H1 (cell line): ENCODE results near the gene PNMA8C. TPM values are rescaled to one million over a fixed set of nuclear protein-coding genes. Genes with fewer than 3 reads are reported as not detected.

Source experiments
- CTCF ChIA-PET: fragments of 300-600 bp; sonication (Branson Sonifier 250); formaldehyde crosslinking; loops from one replicate; lab custom pipeline; 2021; ENCODE audit not compliant: partially characterized antibody; lab: Charles Lee
- POLR2A ChIA-PET: fragments of 300-600 bp; sonication (Branson Sonifier 250); formaldehyde crosslinking; loops from one replicate; lab custom pipeline; 2021; ENCODE audit warnings: inconsistent platforms; ENCODE audit not compliant: partially characterized antibody; lab: Charles Lee
- DNase-seq, 2 experiments: peaks; one replicate each; pipeline versions ENCODE4 v3.0.0 to v3.0.0-alpha.2; 2010 to 2022; ENCODE audit warnings: low spot score in 2 of 2, low read depth in 1 of 2, mixed read lengths in 1 of 2
- FAIRE-seq: peaks from 2 replicates; lab custom pipeline; 2011; peaks lifted over from hg19 to GRCh38; lab: Jason Lieb, UNC
- H2AFZ ChIP-seq: 2 replicates; pipeline ENCODE4 v1.8.1; 2012; ENCODE audit warnings: low read length, inconsistent platforms
- H2AK5ac ChIP-seq: 2 replicates; pipeline ENCODE4 v1.6.1; 2013; ENCODE audit warnings: low read depth, low read length
- H2BK120ac ChIP-seq: replicated peaks from 2 replicates; pipeline ENCODE3; 2013; ENCODE audit warnings: low read depth, low read length, inconsistent platforms
- H2BK12ac ChIP-seq: 2 replicates; pipeline ENCODE4 v1.6.1; 2013; ENCODE audit warnings: low read depth, low read length
- H2BK15ac ChIP-seq: 2 replicates; pipeline ENCODE4 v1.6.1; 2013; ENCODE audit warnings: low read length
- H2BK20ac ChIP-seq: 2 replicates; pipeline ENCODE4 v1.6.1; 2013; ENCODE audit warnings: low read length
- H2BK5ac ChIP-seq: 2 replicates; pipeline ENCODE4 v1.6.1; 2013; ENCODE audit warnings: low read depth, low read length
- H3K14ac ChIP-seq: 2 replicates; pipeline ENCODE4 v1.6.1; 2013; ENCODE audit warnings: inconsistent platforms; ENCODE audit not compliant: insufficient read length
- H3K18ac ChIP-seq: 2 replicates; pipeline ENCODE4 v1.6.1; 2013; ENCODE audit warnings: low read length; ENCODE audit errors: extremely low read depth
- H3K23ac ChIP-seq: 2 replicates; pipeline ENCODE4 v1.6.1; 2013; ENCODE audit warnings: inconsistent platforms; ENCODE audit not compliant: insufficient read length
- H3K23me2 ChIP-seq: 2 replicates; pipeline ENCODE4 v1.6.1; 2013; ENCODE audit warnings: low read depth, low read length
- H3K27ac ChIP-seq: 2 replicates; pipeline ENCODE4 v1.6.1; 2011; ENCODE audit warnings: low read depth, low read length, inconsistent platforms
- H3K27me3 ChIP-seq, 4 experiments: replicated peaks in 1 of 4; 1 replicate in 1 of 4; 2 replicates in 3 of 4; pipeline versions ENCODE4 v1.6.1 to v1.8.1; 2011 to 2013; ENCODE audit warnings: low read length in 3 of 4, mild to moderate bottlenecking in 3 of 4, inconsistent platforms in 2 of 4, mixed read lengths in 2 of 4, moderate library complexity in 1 of 4; ENCODE audit not compliant: control insufficient read depth in 3 of 4, insufficient read depth in 3 of 4; ENCODE audit errors: extremely low read depth in 1 of 4
- H3K36me3 ChIP-seq, 4 experiments: 2 replicates each; pipeline versions ENCODE4 v1.6.1 to v1.8.1; 2011 to 2013; ENCODE audit warnings: mild to moderate bottlenecking in 4 of 4, low read length in 3 of 4, moderate library complexity in 2 of 4, control low read depth in 1 of 4, inconsistent platforms in 1 of 4; ENCODE audit not compliant: insufficient read depth in 4 of 4, control insufficient read depth in 2 of 4
- H3K4ac ChIP-seq: replicated peaks from 2 replicates; pipeline ENCODE3; 2013; ENCODE audit warnings: low read length, low read depth, mixed read lengths, inconsistent platforms; ENCODE audit not compliant: insufficient read length
- H3K4me1 ChIP-seq, 4 experiments: replicated peaks in 1 of 4; 1 replicate in 1 of 4; 2 replicates in 3 of 4; pipeline versions ENCODE4 v1.6.1 to v1.8.1; 2011 to 2013; ENCODE audit warnings: low read length in 3 of 4, inconsistent platforms in 2 of 4, mixed read lengths in 1 of 4; ENCODE audit not compliant: insufficient read depth in 4 of 4, control insufficient read depth in 3 of 4
- H3K4me2 ChIP-seq, 2 experiments: 2 replicates each; pipeline versions ENCODE4 v1.6.1 to v1.8.1; 2011 to 2013; ENCODE audit warnings: low read depth in 2 of 2, low read length in 2 of 2, control low read depth in 1 of 2, inconsistent platforms in 1 of 2, mild to moderate bottlenecking in 1 of 2; ENCODE audit not compliant: insufficient read depth in 1 of 2
- H3K4me3 ChIP-seq, 4 experiments: fragments of 200-600, 300-600 bp in 1 of 4; sonication (generic), shearing (Covaris generic), sonication (Bioruptor Twin) in 1 of 4; 2 replicates each; pipeline versions ENCODE4 v1.5.1 to v1.8.1; 2011 to 2016; ENCODE audit warnings: low read length in 4 of 4, low read depth in 3 of 4, control low read depth in 2 of 4, inconsistent platforms in 2 of 4, mild to moderate bottlenecking in 2 of 4, mixed read lengths in 1 of 4, moderate library complexity in 1 of 4; ENCODE audit not compliant: insufficient read depth in 2 of 4; ENCODE audit errors: extremely low read depth in 1 of 4
- H3K56ac ChIP-seq: replicated peaks from 2 replicates; pipeline ENCODE3; 2013; ENCODE audit warnings: low read depth, mild to moderate bottlenecking, mixed read lengths, low read length, inconsistent platforms; ENCODE audit not compliant: insufficient read length
- H3K79me1 ChIP-seq: 2 replicates; pipeline ENCODE4 v1.6.1; 2013; ENCODE audit warnings: low read depth, low read length, control low read depth
- H3K79me2 ChIP-seq, 2 experiments: 2 replicates each; pipeline versions ENCODE4 v1.6.1 to v1.8.1; 2012 to 2013; ENCODE audit warnings: low read length in 2 of 2, mild to moderate bottlenecking in 2 of 2, inconsistent platforms in 1 of 2; ENCODE audit not compliant: insufficient read depth in 2 of 2, control insufficient read depth in 1 of 2
- H3K9ac ChIP-seq, 4 experiments: replicated peaks in 1 of 4; 1 replicate in 1 of 4; 2 replicates in 3 of 4; pipeline versions ENCODE4 v1.6.1 to v1.8.1; 2011 to 2013; ENCODE audit warnings: low read depth in 3 of 4, low read length in 3 of 4, control low read depth in 2 of 4, mild to moderate bottlenecking in 2 of 4, moderate library complexity in 2 of 4, inconsistent platforms in 1 of 4; ENCODE audit errors: extremely low read depth in 1 of 4
- H3K9me3 ChIP-seq, 2 experiments: 2 replicates each; pipeline versions ENCODE4 v1.6.1 to v1.8.1; 2012 to 2013; ENCODE audit warnings: mild to moderate bottlenecking in 2 of 2, moderate library complexity in 2 of 2, control low read depth in 1 of 2, inconsistent platforms in 1 of 2, low read depth in 1 of 2, low read length in 1 of 2, mixed read lengths in 1 of 2; ENCODE audit not compliant: insufficient read depth in 2 of 2
- H4K20me1 ChIP-seq, 2 experiments: replicated peaks in 1 of 2; 2 replicates each; pipeline versions ENCODE3 to v1.8.1; 2011 to 2013; ENCODE audit warnings: inconsistent platforms in 2 of 2, low read length in 2 of 2, mild to moderate bottlenecking in 1 of 2; ENCODE audit not compliant: insufficient read depth in 2 of 2, control insufficient read depth in 1 of 2
- H4K5ac ChIP-seq: 2 replicates; pipeline ENCODE4 v1.6.1; 2013; ENCODE audit warnings: low read length, low read depth, mixed read lengths, inconsistent platforms; ENCODE audit not compliant: insufficient read length
- H4K8ac ChIP-seq: 2 replicates; pipeline ENCODE4 v1.8.0; 2013; ENCODE audit warnings: mild to moderate bottlenecking, moderate library complexity, low read length, inconsistent platforms; ENCODE audit not compliant: insufficient read depth; ENCODE audit errors: extremely low read depth
- H4K91ac ChIP-seq: replicated peaks from 2 replicates; pipeline ENCODE3; 2013; ENCODE audit warnings: low read length, mixed read lengths, inconsistent platforms; ENCODE audit not compliant: insufficient read length
- EGR1 ChIP-seq: IDR thresholded peaks from 2 replicates; pipeline ENCODE4 v1.6.1; 2011; ENCODE audit warnings: low read depth, low read length, borderline replicate concordance
- GABPA ChIP-seq: IDR thresholded peaks from 2 replicates; pipeline ENCODE4 v1.6.1; 2011; ENCODE audit warnings: mild to moderate bottlenecking, low read length, moderate library complexity, borderline replicate concordance; ENCODE audit not compliant: insufficient read depth
- NANOG ChIP-seq: IDR thresholded peaks from 2 replicates; pipeline ENCODE4 v1.6.1; 2011; ENCODE audit warnings: low read length, low read depth, mild to moderate bottlenecking, inconsistent platforms; ENCODE audit not compliant: insufficient read depth, poor library complexity, severe bottlenecking
- RFX5 ChIP-seq: IDR thresholded peaks from 2 replicates; pipeline ENCODE4 v1.6.1; 2011; ENCODE audit warnings: low read depth, low read length, improper control_type of control experiment, borderline replicate concordance
- SIRT6 ChIP-seq: IDR thresholded peaks from one replicate; pipeline ENCODE4 v1.7.1; 2012; ENCODE audit warnings: low read length, inconsistent platforms
- TCF12 ChIP-seq: IDR thresholded peaks from 2 replicates; pipeline ENCODE4 v1.6.1; 2011; ENCODE audit warnings: low read depth, mild to moderate bottlenecking, low read length
- WGBS, 2 experiments: shearing (Covaris generic) in 1 of 2; methylation state at CpG; one replicate each; pipeline versions ENCODE4 v1.1.6 to v1.1.7; 2013 to 2015; ENCODE audit warnings: low lambda C conversion rate in 2 of 2, mixed read lengths in 2 of 2, inconsistent platforms in 1 of 2, low coverage in 1 of 2, missing lambda C conversion rate in 1 of 2; ENCODE audit not compliant: insufficient replicate concordance in 2 of 2, insufficient coverage in 1 of 2, insufficient read length in 1 of 2; ENCODE audit errors: extremely low coverage in 1 of 2, missing lambda C conversion rate in 1 of 2; 5-methylcytosine and 5-hydroxymethylcytosine counted together
- polyA plus RNA-seq, 7 experiments: library from polyadenylated mRNA; depleted of rRNA in 3 of 7; stranded (reverse) in 5 of 7; unstranded in 2 of 7; fragments of >200 nt in 5 of 7; fragments of 200-250 nt in 2 of 7; gene quantifications; 1 replicate in 5 of 7; 2 replicates in 1 of 7; 4 replicates in 1 of 7; pipeline versions ENCODE4 v1.2.1 to v1.2.3, GENCODE V29; 2011 to 2013; ENCODE audit warnings: missing spikeins in 2 of 7, mixed read lengths in 2 of 7
- total RNA-seq: library from RNA; stranded (reverse); fragmentation: NEBNext Ultra II Directional; extraction: Animal tissue kit (Norgen Biotek cat#: 25700); gene quantifications from 2 replicates; pipeline ENCODE4 v1.2.1, GENCODE V29; 2021

PNMA8C gene
- total and polyA plus RNA-seq, 2 of the 8 experiments (the other 6 are each of a cell fraction or from before 2014, with no cell fraction given) = 0.53 to 1.8 TPM

- Histone ChIP-seq H3K18ac (no peak overlapping the region), H2AFZ (no peak overlapping the region), H2BK120ac (no peak overlapping the region), H3K27ac (no peak overlapping the region), H3K23ac (no peak overlapping the region), H2AK5ac (no peak overlapping the region), H3K4me1 (peaks cover 0 to 2% (median 0%) of the 10 kb centered on the region in 4 experiments; a peak in 3 of 7 replicates), H4K20me1 (peaks cover 2 to 11% of the 10 kb centered on the region in 2 experiments), H3K9me3 (no peaks in the 10 kb centered on the region; a peak in 1 of 4 replicates), H3K79me1 (no peaks in the 10 kb centered on the region; the same call in 1 of the 2 replicates), H3K79me2 (no peaks in the 10 kb centered on the region), H3K4me2 (no peak overlapping the region), H4K5ac (no peak overlapping the region), H3K23me2 (no peaks in the 10 kb centered on the region), H3K14ac (no peak overlapping the region), H4K8ac (no peak overlapping the region), H3K56ac (no peak overlapping the region), H3K4me3 (no peak overlapping the region), H3K36me3 (peaks cover 11 to 64% (median 51%) of the 10 kb centered on the region in 4 experiments; a peak in 6 of 8 replicates), H2BK15ac (no peak overlapping the region), H3K27me3 (no peaks in the 10 kb centered on the region), H4K91ac (no peak overlapping the region), H2BK5ac (no peak overlapping the region), H2BK20ac (no peak overlapping the region), H2BK12ac (no peak overlapping the region), H3K4ac (no peak overlapping the region), H3K9ac (no peak overlapping the region)
- 84% methylated on average over 24 of the region's 25 CpGs; no CpG with 5 or more reads in 1 of the 2 experiments for WGBS, 2 experiments
- FAIRE-seq (no peak), DNase-seq (no peak)
- TF ChIP-seq NANOG = no peak
- TF ChIP-seq EGR1 = no peak
- no peak for TF ChIP-seq SIRT6
- no peak for TF ChIP-seq TCF12
- no peak for TF ChIP-seq RFX5
- no peak for TF ChIP-seq GABPA
- ChIA-PET POLR2A (no interaction called here), CTCF (interaction anchor here (0.6 to 3.9 kb wide), 5 partner anchors 42 to 1374 kb away, joined by 3 to 15 read pairs (median 3); partner anchors contain the start of gene PPP5C)
These were observed 40.2 kb downstream of the PNMA8C start for GRCh38 chr19:46388311-46389095.
